Activated CD8-positive, alpha-beta memory T cell treated with anti-CD3 and anti-CD28 coated beads for 4 hours (primary cell): ENCODE data around the gene DRD4.
"Not testable (repeated sequence)": the region's sequence is repeated elsewhere in the genome, so short reads cannot be mapped to it uniquely, and the experiment has no call there.

Experiments
- DNase-seq, 2 donors: peaks; one replicate each; pipeline ENCODE4 v3.0.0-alpha.2; 2020; ENCODE audit warnings: low read depth in 2 of 2

The DRD4 gene

GRCh38 chr11:643849-644738 lies 7.0 kb downstream of the DRD4 start:
- DNase-seq = no peak

- DNase-seq = no peak
Measured at GRCh38 chr11:645536-645935, 8.5 kb downstream of the DRD4 start.

- no peak for DNase-seq
Measured at GRCh38 chr11:646214-646613, 9.1 kb downstream of the DRD4 start.

- DNase-seq = not testable (repeated sequence)
Measured at GRCh38 chr11:647672-648158, 10.6 kb downstream of the DRD4 start.

- no peak for DNase-seq
Measured at GRCh38 chr11:650482-650881, 13.4 kb downstream of the DRD4 start.

GRCh38 chr11:653136-653535 lies 16.1 kb downstream of the DRD4 start:
- not testable (repeated sequence) for DNase-seq

GRCh38 chr11:653837-654236 lies 16.8 kb downstream of the DRD4 start:
- no peak for DNase-seq

GRCh38 chr11:654444-654843 lies 17.4 kb downstream of the DRD4 start:
- not testable (repeated sequence) for DNase-seq

- DNase-seq = no peak
Measured at GRCh38 chr11:655036-655726, 18.1 kb downstream of the DRD4 start.

- DNase-seq = no peak
Measured at GRCh38 chr11:656426-656825, 19.4 kb downstream of the DRD4 start.

GRCh38 chr11:656866-657265 lies 19.8 kb downstream of the DRD4 start:
- no peak for DNase-seq

- no peak for DNase-seq
Measured at GRCh38 chr11:657691-658126, 20.6 kb downstream of the DRD4 start.

- no peak for DNase-seq
Measured at GRCh38 chr11:659532-660085, 22.5 kb downstream of the DRD4 start.

- no peak for DNase-seq
Measured at GRCh38 chr11:660281-660680, 23.2 kb downstream of the DRD4 start.

- DNase-seq = no peak
Measured at GRCh38 chr11:660681-661444, 23.8 kb downstream of the DRD4 start.

GRCh38 chr11:662689-663274 lies 25.7 kb downstream of the DRD4 start:
- no peak for DNase-seq

GRCh38 chr11:665062-665703 lies 28.1 kb downstream of the DRD4 start:
- DNase-seq = no peak

- no peak for DNase-seq
Measured at GRCh38 chr11:665704-666281, 28.7 kb downstream of the DRD4 start.

GRCh38 chr11:673866-674265 lies 36.8 kb downstream of the DRD4 start:
- no peak for DNase-seq

- DNase-seq = no peak
Measured at GRCh38 chr11:674406-674805, 37.3 kb downstream of the DRD4 start.

- DNase-seq = no peak
Measured at GRCh38 chr11:678297-678696, 41.2 kb downstream of the DRD4 start.
